CD4-positive, CD25-positive, alpha-beta regulatory T cell (primary cell): ENCODE measurements around the gene DLG1. TPM values are rescaled to one million over a fixed set of nuclear protein-coding genes. Genes with fewer than 3 reads are reported as not detected.

Experiments used
- ATAC-seq, 2 donors: fragments of 150-1000 bp; cut with Tn5 transposase; one replicate each; pipeline ENCODE4 v1.10.0; 2021; ENCODE audit warnings: low read depth in 2 of 2, moderate number of reproducible peaks in 2 of 2, moderate library complexity in 1 of 2
- DNase-seq, 3 donors: peaks; one replicate each; pipeline versions ENCODE4 v3.0.0 to v3.0.0-alpha.2; 2012 to 2022; ENCODE audit warnings: mixed read lengths in 1 of 3
- H3K27ac ChIP-seq: one replicate; pipeline ENCODE4 v1.7.0; 2013; ENCODE audit warnings: mild to moderate bottlenecking, low read length; ENCODE audit not compliant: insufficient read depth, poor library complexity, severe bottlenecking
- H3K27me3 ChIP-seq: one replicate; pipeline ENCODE4 v1.7.0; 2013; ENCODE audit warnings: low read length; ENCODE audit not compliant: control insufficient read depth, insufficient read depth
- H3K36me3 ChIP-seq: one replicate; pipeline ENCODE4 v1.7.0; 2013; ENCODE audit warnings: mild to moderate bottlenecking, low read length, moderate library complexity; ENCODE audit not compliant: control insufficient read depth, insufficient read depth
- H3K4me1 ChIP-seq: 2 replicates; pipeline ENCODE4 v1.7.0; 2013; ENCODE audit warnings: mild to moderate bottlenecking, low read length; ENCODE audit not compliant: insufficient read depth, control insufficient read depth, poor library complexity, severe bottlenecking
- H3K4me3 ChIP-seq: one replicate; pipeline ENCODE4 v1.7.0; 2013; ENCODE audit warnings: low read depth, mild to moderate bottlenecking, low read length, moderate library complexity
- H3K9me3 ChIP-seq, 2 experiments: 1 replicate in 1 of 2; 2 replicates in 1 of 2; pipeline ENCODE4 v1.7.0; 2013; ENCODE audit warnings: low read length in 2 of 2, mild to moderate bottlenecking in 1 of 2, moderate library complexity in 1 of 2; ENCODE audit not compliant: control insufficient read depth in 2 of 2
- H3K27ac Mint-ChIP-seq, 3 donors: one replicate each; pipeline ENCODE4 v1.8.0; 2020 to 2022; ENCODE audit warnings: mild to moderate bottlenecking in 3 of 3, mixed read lengths in 3 of 3, moderate library complexity in 2 of 3
- H3K27me3 Mint-ChIP-seq: one replicate; pipeline ENCODE4 v1.8.0; 2022; ENCODE audit warnings: mild to moderate bottlenecking, mixed read lengths
- H3K36me3 Mint-ChIP-seq: one replicate; pipeline ENCODE4 v1.8.0; 2020; ENCODE audit warnings: mixed read lengths
- H3K4me1 Mint-ChIP-seq, 4 donors: one replicate each; pipeline ENCODE4 v1.8.0; 2020 to 2022; ENCODE audit warnings: mixed read lengths in 4 of 4, mild to moderate bottlenecking in 1 of 4
- H3K4me3 Mint-ChIP-seq, 4 donors: one replicate each; pipeline ENCODE4 v1.8.0; 2020 to 2022; ENCODE audit warnings: mild to moderate bottlenecking in 4 of 4, mixed read lengths in 4 of 4, moderate library complexity in 3 of 4
- H3K9me3 Mint-ChIP-seq, 7 donors: one replicate each; pipeline ENCODE4 v1.8.0; 2020 to 2022; ENCODE audit warnings: mixed read lengths in 7 of 7, mild to moderate bottlenecking in 3 of 7, moderate library complexity in 2 of 7
- polyA plus RNA-seq, 4 donors: library from polyadenylated mRNA; unstranded; fragments of 300-500 nt; fragmentation: Illumina TruSeq; gene quantifications; one replicate each; pipeline ENCODE4 v1.2.3, GENCODE V29; 2021
- total RNA-seq: library from RNA; stranded (reverse); gene quantifications from one replicate; pipeline ENCODE4 v1.2.3, GENCODE V29; 2022

The DLG1 gene
- total and polyA plus RNA-seq, 5 donors from 2014 or later, result 25.2 to 106 (median 30.5) TPM

- peaks cover 55% of the 10 kb centered on the region for H3K27me3 Mint-ChIP-seq
- H3K4me1 Mint-ChIP-seq, result peaks cover 0 to 5% (median 0%) of the 10 kb centered on the region in 4 donors
- no peak overlapping the region for H3K27ac Mint-ChIP-seq
Observed at GRCh38 chr3:197312431-197312830, 14.0 kb upstream of the DLG1 start.

GRCh38 chr3:197311591-197311990, 13.2 kb upstream of the DLG1 start:
- ATAC-seq, result no peak
- no peak overlapping the region for H3K27ac Mint-ChIP-seq
- Histone ChIP-seq H3K36me3 (no peaks in the 10 kb centered on the region), H3K4me3 (no peak overlapping the region), H3K9me3 (no peaks in the 10 kb centered on the region), H3K27me3 (peaks cover 9% of the 10 kb centered on the region), H3K27ac (no peak overlapping the region), H3K4me1 (no peaks in the 10 kb centered on the region)
- peaks cover 51% of the 10 kb centered on the region for H3K27me3 Mint-ChIP-seq
- H3K4me3 Mint-ChIP-seq, result no peak overlapping the region
- no peak for DNase-seq
- no peaks in the 10 kb centered on the region for H3K36me3 Mint-ChIP-seq
- H3K9me3 Mint-ChIP-seq, result no peaks in the 10 kb centered on the region
- peaks cover 0 to 5% (median 0%) of the 10 kb centered on the region in 4 donors for H3K4me1 Mint-ChIP-seq

More at GRCh38 chr3:197312431-197312830, 14.0 kb upstream of the DLG1 start:
- ATAC-seq (no peak), DNase-seq (no peak)
- no peak overlapping the region for H3K27ac ChIP-seq
- H3K27me3 ChIP-seq, result peaks cover 10% of the 10 kb centered on the region
- no peak overlapping the region for H3K4me3 ChIP-seq
- H3K4me1 ChIP-seq, result no peaks in the 10 kb centered on the region
- H3K36me3 ChIP-seq, result no peaks in the 10 kb centered on the region
- H3K9me3 ChIP-seq, result no peaks in the 10 kb centered on the region
- Mint-ChIP-seq H3K36me3 (no peaks in the 10 kb centered on the region), H3K4me3 (no peak overlapping the region), H3K9me3 (no peaks in the 10 kb centered on the region)

- no peaks in the 10 kb centered on the region for H3K36me3 ChIP-seq
- H3K36me3 Mint-ChIP-seq, result no peaks in the 10 kb centered on the region
- ATAC-seq (no peak), DNase-seq (no peak)
- no peaks in the 10 kb centered on the region for H3K9me3 Mint-ChIP-seq
- H3K27me3 Mint-ChIP-seq, result peaks cover 42% of the 10 kb centered on the region
- H3K4me1 ChIP-seq, result peaks cover 5% of the 10 kb centered on the region
- H3K4me3 ChIP-seq, result no peak overlapping the region
- peaks cover 8% of the 10 kb centered on the region for H3K27me3 ChIP-seq
- H3K4me1 Mint-ChIP-seq, result peaks cover 0 to 9% (median 3%) of the 10 kb centered on the region in 4 donors
- H3K27ac Mint-ChIP-seq, result no peak overlapping the region
- no peak overlapping the region for H3K27ac ChIP-seq
- no peak overlapping the region for H3K4me3 Mint-ChIP-seq
- no peaks in the 10 kb centered on the region for H3K9me3 ChIP-seq
Observed at GRCh38 chr3:197309528-197310361, 11.3 kb upstream of the DLG1 start.

- Histone ChIP-seq H3K27me3 (peaks cover 6% of the 10 kb centered on the region), H3K36me3 (no peaks in the 10 kb centered on the region), H3K27ac (no peak overlapping the region), H3K9me3 (no peaks in the 10 kb centered on the region), H3K4me1 (peaks cover 5% of the 10 kb centered on the region), H3K4me3 (no peak overlapping the region)
- Mint-ChIP-seq H3K36me3 (no peaks in the 10 kb centered on the region), H3K4me3 (no peak overlapping the region), H3K4me1 (peaks cover 0 to 9% (median 3%) of the 10 kb centered on the region in 4 donors), H3K27me3 (peaks cover 36% of the 10 kb centered on the region), H3K27ac (no peak overlapping the region), H3K9me3 (no peaks in the 10 kb centered on the region)
- no peak for ATAC-seq
- no peak for DNase-seq
Observed at GRCh38 chr3:197308591-197308990, 10.2 kb upstream of the DLG1 start.

- H3K27ac Mint-ChIP-seq, result no peak overlapping the region
- no peak overlapping the region for H3K4me3 Mint-ChIP-seq
- no peak overlapping the region for H3K27ac ChIP-seq
- H3K36me3 ChIP-seq, result no peaks in the 10 kb centered on the region
- no peaks in the 10 kb centered on the region for H3K9me3 ChIP-seq
- H3K9me3 Mint-ChIP-seq, result no peaks in the 10 kb centered on the region
- H3K4me1 Mint-ChIP-seq, result peaks cover 0 to 9% (median 3%) of the 10 kb centered on the region in 4 donors
- DNase-seq (no peak), ATAC-seq (no peak)
- peaks cover 36% of the 10 kb centered on the region for H3K27me3 Mint-ChIP-seq
- H3K27me3 ChIP-seq, result peaks cover 5% of the 10 kb centered on the region
- no peak overlapping the region for H3K4me3 ChIP-seq
- no peaks in the 10 kb centered on the region for H3K36me3 Mint-ChIP-seq
- H3K4me1 ChIP-seq, result peaks cover 5% of the 10 kb centered on the region
Observed at GRCh38 chr3:197306374-197307086, 8.1 kb upstream of the DLG1 start.

GRCh38 chr3:197305854-197306253, 7.4 kb upstream of the DLG1 start:
- peaks cover 36% of the 10 kb centered on the region for H3K27me3 Mint-ChIP-seq
- ATAC-seq (no peak), DNase-seq (peak in 1 of 3 donors; percentile 49)
- peaks cover 0 to 10% (median 3%) of the 10 kb centered on the region in 4 donors for H3K4me1 Mint-ChIP-seq
- H3K36me3 Mint-ChIP-seq, result no peaks in the 10 kb centered on the region
- H3K9me3 Mint-ChIP-seq, result no peaks in the 10 kb centered on the region
- Histone ChIP-seq H3K9me3 (no peaks in the 10 kb centered on the region), H3K4me3 (no peak overlapping the region), H3K4me1 (peaks cover 5% of the 10 kb centered on the region), H3K27ac (no peak overlapping the region), H3K36me3 (no peaks in the 10 kb centered on the region), H3K27me3 (peaks cover 5% of the 10 kb centered on the region)
- H3K27ac Mint-ChIP-seq, result peak overlapping the region in 1 of 3 donors; percentile 72
- H3K4me3 Mint-ChIP-seq, result no peak overlapping the region

- H3K9me3 Mint-ChIP-seq, result no peaks in the 10 kb centered on the region
- ATAC-seq, result no peak
Observed at GRCh38 chr3:197303452-197303851, 5.0 kb upstream of the DLG1 start.

More at GRCh38 chr3:197303452-197303851, 5.0 kb upstream of the DLG1 start:
- H3K27me3 Mint-ChIP-seq, result peaks cover 35% of the 10 kb centered on the region
- H3K27ac Mint-ChIP-seq, result no peak overlapping the region
- Histone ChIP-seq H3K36me3 (no peaks in the 10 kb centered on the region), H3K4me1 (peaks cover 15% of the 10 kb centered on the region), H3K27ac (no peak overlapping the region), H3K27me3 (peaks cover 16% of the 10 kb centered on the region), H3K4me3 (no peak overlapping the region), H3K9me3 (no peaks in the 10 kb centered on the region)
- peaks cover 0 to 19% (median 7%) of the 10 kb centered on the region in 4 donors for H3K4me1 Mint-ChIP-seq
- DNase-seq, result no peak
- H3K4me3 Mint-ChIP-seq, result no peak overlapping the region
- no peaks in the 10 kb centered on the region for H3K36me3 Mint-ChIP-seq
